ENCODE measurements around the gene RIT2. TPM values are rescaled to one million over a fixed set of nuclear protein-coding genes. Genes with fewer than 3 reads are reported as not detected.

Gene RIT2
- total RNA-seq, 1 donor from 2014 or later: not detected

DNA sequence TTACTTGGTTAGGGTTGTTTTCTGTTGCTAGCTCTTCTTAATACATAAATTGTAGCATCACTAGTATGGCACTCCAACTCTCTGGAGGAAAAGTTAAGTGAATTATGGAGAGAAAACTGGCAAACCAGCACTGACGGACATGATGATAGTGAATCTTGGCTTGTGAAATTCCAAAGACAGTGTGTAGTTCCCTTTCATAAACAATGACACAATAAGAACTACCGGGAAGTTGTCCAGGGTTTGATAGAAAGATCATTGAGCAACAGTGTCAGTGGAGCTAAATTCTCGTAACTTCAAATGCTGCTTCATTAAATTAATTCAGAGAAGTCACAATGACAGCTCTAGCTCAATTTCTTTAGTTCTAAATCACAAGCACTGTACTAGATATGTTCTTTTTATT is 66.5 kb downstream of the RIT2 start:
- Histone ChIP-seq H3K4me3 (ENCODE audit: low read depth, low read length) (no peak overlapping the region), H3K27me3 (ENCODE audit: control insufficient read depth, insufficient read depth, low read length) (no peaks in the 10 kb centered on the region), H3K36me3 (ENCODE audit: control insufficient read depth, insufficient read depth, low read length) (no peaks in the 10 kb centered on the region)
- DNase-seq (ENCODE audit: low read depth): no peak
- TF ChIP-seq, protein P1, sequence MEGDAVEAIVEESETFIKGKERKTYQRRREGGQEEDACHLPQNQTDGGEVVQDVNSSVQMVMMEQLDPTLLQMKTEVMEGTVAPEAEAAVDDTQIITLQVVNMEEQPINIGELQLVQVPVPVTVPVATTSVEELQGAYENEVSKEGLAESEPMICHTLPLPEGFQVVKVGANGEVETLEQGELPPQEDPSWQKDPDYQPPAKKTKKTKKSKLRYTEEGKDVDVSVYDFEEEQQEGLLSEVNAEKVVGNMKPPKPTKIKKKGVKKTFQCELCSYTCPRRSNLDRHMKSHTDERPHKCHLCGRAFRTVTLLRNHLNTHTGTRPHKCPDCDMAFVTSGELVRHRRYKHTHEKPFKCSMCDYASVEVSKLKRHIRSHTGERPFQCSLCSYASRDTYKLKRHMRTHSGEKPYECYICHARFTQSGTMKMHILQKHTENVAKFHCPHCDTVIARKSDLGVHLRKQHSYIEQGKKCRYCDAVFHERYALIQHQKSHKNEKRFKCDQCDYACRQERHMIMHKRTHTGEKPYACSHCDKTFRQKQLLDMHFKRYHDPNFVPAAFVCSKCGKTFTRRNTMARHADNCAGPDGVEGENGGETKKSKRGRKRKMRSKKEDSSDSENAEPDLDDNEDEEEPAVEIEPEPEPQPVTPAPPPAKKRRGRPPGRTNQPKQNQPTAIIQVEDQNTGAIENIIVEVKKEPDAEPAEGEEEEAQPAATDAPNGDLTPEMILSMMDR (IDR thresholded peaks at IDR 0.05; ENCODE audit: insufficient read depth, low read length, poor library complexity, severe bottlenecking): no peak

- DNase-seq (ENCODE audit: low read depth): no peak
- TF ChIP-seq, protein P1 (IDR thresholded peaks at IDR 0.05; ENCODE audit: insufficient read depth, low read length, poor library complexity, severe bottlenecking): no peak
- Histone ChIP-seq H3K4me3 (ENCODE audit: low read depth, low read length) (no peak overlapping the region), H3K36me3 (ENCODE audit: control insufficient read depth, insufficient read depth, low read length) (no peaks in the 10 kb centered on the region), H3K27me3 (ENCODE audit: control insufficient read depth, insufficient read depth, low read length) (no peaks in the 10 kb centered on the region)
Measured at GRCh38 chr18:43046322-43046721, 69.2 kb downstream of the RIT2 start.

- Histone ChIP-seq H3K36me3 (ENCODE audit: control insufficient read depth, insufficient read depth, low read length) (no peaks in the 10 kb centered on the region), H3K27me3 (ENCODE audit: control insufficient read depth, insufficient read depth, low read length) (no peaks in the 10 kb centered on the region), H3K4me3 (ENCODE audit: low read depth, low read length) (no peak overlapping the region)
- TF ChIP-seq, protein P1 (IDR thresholded peaks at IDR 0.05; ENCODE audit: insufficient read depth, low read length, poor library complexity, severe bottlenecking): no peak
- DNase-seq (ENCODE audit: low read depth): no peak
Measured at GRCh38 chr18:43043626-43044025, 71.9 kb downstream of the RIT2 start.

DNA sequence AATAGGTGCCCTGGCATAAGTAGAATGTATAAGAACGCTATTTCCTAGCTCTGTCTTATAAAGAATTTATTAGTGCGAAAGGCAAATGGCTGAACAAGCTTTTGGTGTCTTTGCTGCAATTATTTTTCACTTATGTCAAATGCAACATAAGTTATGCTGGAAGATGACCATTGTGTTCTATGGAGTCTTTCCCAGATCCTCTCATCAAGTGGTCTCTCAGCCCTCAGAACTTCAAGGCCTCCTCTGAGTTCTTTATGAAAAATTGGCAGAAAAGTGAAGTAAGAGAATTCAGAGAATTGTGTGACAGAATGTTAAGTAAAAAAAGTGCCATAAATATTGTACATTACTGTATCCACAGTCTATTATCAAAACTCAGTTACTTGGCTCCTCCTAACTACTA is 75.2 kb downstream of the RIT2 start:
- DNase-seq (ENCODE audit: low read depth): no peak
- no peak overlapping the region for H3K4me3 ChIP-seq (ENCODE audit: low read depth, low read length)
- TF ChIP-seq, protein P1 (IDR thresholded peaks at IDR 0.05; ENCODE audit: insufficient read depth, low read length, poor library complexity, severe bottlenecking): no peak
- no peaks in the 10 kb centered on the region for H3K27me3 ChIP-seq (ENCODE audit: control insufficient read depth, insufficient read depth, low read length)
- H3K36me3 ChIP-seq (ENCODE audit: control insufficient read depth, insufficient read depth, low read length): no peaks in the 10 kb centered on the region

DNA sequence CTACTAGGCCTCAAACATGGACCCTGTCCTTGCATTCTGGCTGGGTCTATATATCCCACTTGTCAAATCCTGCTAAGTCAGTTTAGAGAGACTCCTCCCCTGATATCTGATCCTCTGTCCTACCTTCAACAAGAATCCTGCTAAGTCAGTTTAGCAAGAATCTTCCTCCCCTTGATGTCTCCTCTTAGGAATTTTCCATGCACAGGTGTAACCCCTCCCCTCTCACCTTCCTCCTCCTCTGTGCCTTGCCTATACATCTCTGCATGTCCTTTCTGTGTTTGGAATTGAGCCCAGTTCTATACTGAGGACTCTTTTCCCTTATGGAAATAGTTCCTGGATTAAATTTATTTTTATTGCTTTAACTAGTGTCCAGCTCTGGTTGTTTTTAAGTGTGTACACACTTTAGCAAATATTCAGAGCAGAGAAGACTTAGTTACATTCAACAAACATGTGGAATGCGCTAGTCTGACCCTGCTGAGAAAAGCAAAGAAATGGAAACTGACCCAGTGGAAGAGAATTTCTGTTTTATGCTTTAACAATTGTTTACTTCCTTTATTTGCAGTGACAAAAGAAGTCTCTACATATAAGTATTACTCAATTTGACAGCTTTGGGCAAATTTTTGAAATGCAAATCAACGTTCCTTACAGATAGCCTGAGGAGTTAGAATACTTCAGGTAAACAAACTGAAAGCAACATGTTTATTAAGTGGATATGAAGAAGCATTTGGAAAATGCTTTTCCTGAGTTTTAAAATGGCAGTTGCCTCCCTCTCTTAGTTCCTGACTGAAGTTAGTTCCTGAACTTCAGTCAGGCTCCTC is 80.6 kb downstream of the RIT2 start:
- no peaks in the 10 kb centered on the region for H3K27me3 ChIP-seq (ENCODE audit: control insufficient read depth, insufficient read depth, low read length)
- no peak overlapping the region for H3K4me3 ChIP-seq (ENCODE audit: low read depth, low read length)
- H3K36me3 ChIP-seq (ENCODE audit: control insufficient read depth, insufficient read depth, low read length): no peaks in the 10 kb centered on the region
- no peak for DNase-seq (ENCODE audit: low read depth)
- TF ChIP-seq, protein P1 (IDR thresholded peaks at IDR 0.05; ENCODE audit: insufficient read depth, low read length, poor library complexity, severe bottlenecking): no peak

- Histone ChIP-seq H3K4me3 (ENCODE audit: low read depth, low read length) (no peak overlapping the region), H3K36me3 (ENCODE audit: control insufficient read depth, insufficient read depth, low read length) (no peaks in the 10 kb centered on the region), H3K27me3 (ENCODE audit: control insufficient read depth, insufficient read depth, low read length) (no peaks in the 10 kb centered on the region)
- no peak for DNase-seq (ENCODE audit: low read depth)
- TF ChIP-seq, protein P1 (IDR thresholded peaks at IDR 0.05; ENCODE audit: insufficient read depth, low read length, poor library complexity, severe bottlenecking): no peak
Measured at GRCh38 chr18:43031169-43031568, 84.3 kb downstream of the RIT2 start.
